Measurements from ENCODE around the gene DDA1.
"Not testable (repeated sequence)": the region's sequence is repeated elsewhere in the genome, so short reads cannot be mapped to it uniquely, and the experiment has no call there.

DDA1 gene

GRCh38 chr19:17358395-17358794, 49.0 kb downstream of the DDA1 start:
- Histone ChIP-seq H3K27ac (ENCODE audit: low read depth, low read length) (no peak overlapping the region), H3K23ac (ENCODE audit: low read length) (no peak overlapping the region), H2BK5ac (ENCODE audit: low read depth, low read length, poor library complexity) (no peak overlapping the region), H3K14ac (ENCODE audit: low read length) (no peak overlapping the region), H4K12ac (ENCODE audit: low read depth, low read length) (no peak overlapping the region), H3K9me3 (ENCODE audit: insufficient read depth, low read depth, low read length) (peaks cover 3% of the 10 kb centered on the region), H2AFZ (ENCODE audit: insufficient read depth, low read length, poor library complexity) (no peak overlapping the region), H2BK12ac (ENCODE audit: low read length) (no peak overlapping the region), H3K4me1 (ENCODE audit: control insufficient read depth in 1 of 2, insufficient read depth in 2 of 2, low read length in 2 of 2) (no peaks in the 10 kb centered on the region), H3K9ac (ENCODE audit: low read length) (no peak overlapping the region), H3K79me1 (ENCODE audit: low read length) (no peaks in the 10 kb centered on the region), H2BK120ac (ENCODE audit: insufficient read depth, low read length, poor library complexity) (no peak overlapping the region), H3K4me3 (ENCODE audit: low read depth, low read length) (no peak overlapping the region), H3K4ac (ENCODE audit: low read depth, low read length) (no peak overlapping the region), H3K18ac (ENCODE audit: low read length) (no peak overlapping the region), H3K79me2 (ENCODE audit: control insufficient read depth, insufficient read depth, low read length, poor library complexity) (no peaks in the 10 kb centered on the region), H3K27me3 (ENCODE audit: insufficient read depth, low read length) (no peaks in the 10 kb centered on the region), H3K4me2 (ENCODE audit: low read length) (no peak overlapping the region), H4K8ac (ENCODE audit: low read depth, low read length) (no peak overlapping the region), H4K91ac (ENCODE audit: low read depth, low read length) (no peak overlapping the region), H2AK5ac (ENCODE audit: low read length) (no peak overlapping the region), H3K36me3 (ENCODE audit: control insufficient read depth in 1 of 2, insufficient read depth in 2 of 2, low read length in 2 of 2) (no peaks in the 10 kb centered on the region)
- no peak for DNase-seq
- WGBS (ENCODE audit: extremely low coverage, insufficient coverage, insufficient read length), result no CpG with 5 or more reads among the region's 7 CpGs

- Histone ChIP-seq H3K4me2 (ENCODE audit: low read length) (no peak overlapping the region), H2BK120ac (ENCODE audit: insufficient read depth, low read length, poor library complexity) (no peak overlapping the region), H3K18ac (ENCODE audit: low read length) (no peak overlapping the region), H3K27me3 (ENCODE audit: insufficient read depth, low read length) (no peaks in the 10 kb centered on the region), H3K9me3 (ENCODE audit: insufficient read depth, low read depth, low read length) (peaks cover 3% of the 10 kb centered on the region), H3K36me3 (ENCODE audit: control insufficient read depth in 1 of 2, insufficient read depth in 2 of 2, low read length in 2 of 2) (no peaks in the 10 kb centered on the region), H4K8ac (ENCODE audit: low read depth, low read length) (no peak overlapping the region), H3K4me3 (ENCODE audit: low read depth, low read length) (no peak overlapping the region), H3K79me1 (ENCODE audit: low read length) (no peaks in the 10 kb centered on the region), H2BK12ac (ENCODE audit: low read length) (no peak overlapping the region), H2AFZ (ENCODE audit: insufficient read depth, low read length, poor library complexity) (no peak overlapping the region), H3K79me2 (ENCODE audit: control insufficient read depth, insufficient read depth, low read length, poor library complexity) (no peaks in the 10 kb centered on the region), H3K23ac (ENCODE audit: low read length) (no peak overlapping the region), H4K91ac (ENCODE audit: low read depth, low read length) (no peak overlapping the region), H3K14ac (ENCODE audit: low read length) (no peak overlapping the region), H2BK5ac (ENCODE audit: low read depth, low read length, poor library complexity) (no peak overlapping the region), H2AK5ac (ENCODE audit: low read length) (no peak overlapping the region), H3K4me1 (ENCODE audit: control insufficient read depth in 1 of 2, insufficient read depth in 2 of 2, low read length in 2 of 2) (no peaks in the 10 kb centered on the region), H3K9ac (ENCODE audit: low read length) (no peak overlapping the region), H3K4ac (ENCODE audit: low read depth, low read length) (no peak overlapping the region), H3K27ac (ENCODE audit: low read depth, low read length) (no peak overlapping the region), H4K12ac (ENCODE audit: low read depth, low read length) (no peak overlapping the region)
- no CpG with 5 or more reads among the region's 6 CpGs for WGBS (ENCODE audit: extremely low coverage, insufficient coverage, insufficient read length)
- no peak for DNase-seq
Observed at GRCh38 chr19:17359905-17360800, 50.8 kb downstream of the DDA1 start.

DNA sequence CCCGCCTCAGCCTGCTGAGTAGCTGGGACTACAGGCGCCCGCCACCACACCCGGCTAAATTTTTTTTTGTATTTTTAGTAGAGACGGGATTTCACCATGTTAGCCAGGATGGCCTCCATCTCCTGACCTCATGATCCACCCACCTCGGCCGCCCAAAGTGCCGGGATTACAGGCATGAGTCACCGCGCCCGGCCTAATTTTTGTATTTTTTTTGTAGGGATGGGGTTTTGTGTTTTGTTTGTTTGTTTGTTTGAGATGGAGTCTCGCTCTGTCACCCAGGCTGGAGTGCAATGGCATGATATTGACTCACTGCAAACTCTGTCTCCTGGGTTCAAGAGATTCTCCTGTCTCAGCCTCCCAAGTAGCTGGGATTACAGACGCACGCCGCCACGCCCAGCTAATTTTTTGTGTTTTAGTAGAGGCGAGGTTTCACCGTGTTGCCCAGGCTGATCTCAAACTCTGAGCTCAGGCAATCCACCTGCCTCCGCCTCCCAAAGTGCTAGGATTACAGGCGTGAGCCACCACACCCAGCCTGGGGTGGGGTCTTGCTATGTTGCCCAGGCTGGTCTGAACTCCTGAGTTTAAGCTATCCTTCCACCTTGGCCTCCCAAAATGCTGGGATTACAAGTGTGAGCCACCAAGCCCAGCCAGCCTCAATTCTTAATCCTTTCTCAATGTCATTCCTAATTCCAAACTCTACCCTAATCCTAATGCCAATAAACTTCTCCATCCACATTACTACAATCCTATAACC, 54.7 kb downstream of the DDA1 start:
- not testable (repeated sequence) for H3K9ac ChIP-seq (ENCODE audit: low read length); H4K12ac ChIP-seq (ENCODE audit: low read depth, low read length); H3K23ac ChIP-seq (ENCODE audit: low read length); H3K4ac ChIP-seq (ENCODE audit: low read depth, low read length); H3K27me3 ChIP-seq (ENCODE audit: insufficient read depth, low read length); H3K9me3 ChIP-seq (ENCODE audit: insufficient read depth, low read depth, low read length); H3K4me3 ChIP-seq (ENCODE audit: low read depth, low read length); H2AFZ ChIP-seq (ENCODE audit: insufficient read depth, low read length, poor library complexity); H3K79me1 ChIP-seq (ENCODE audit: low read length); H2BK12ac ChIP-seq (ENCODE audit: low read length); H3K79me2 ChIP-seq (ENCODE audit: control insufficient read depth, insufficient read depth, low read length, poor library complexity); H3K27ac ChIP-seq (ENCODE audit: low read depth, low read length); H3K18ac ChIP-seq (ENCODE audit: low read length); DNase-seq; H2BK120ac ChIP-seq (ENCODE audit: insufficient read depth, low read length, poor library complexity); H3K36me3 ChIP-seq (ENCODE audit: control insufficient read depth in 1 of 2, insufficient read depth in 2 of 2, low read length in 2 of 2); H2AK5ac ChIP-seq (ENCODE audit: low read length); H3K4me2 ChIP-seq (ENCODE audit: low read length); H4K8ac ChIP-seq (ENCODE audit: low read depth, low read length); H3K4me1 ChIP-seq (ENCODE audit: control insufficient read depth in 1 of 2, insufficient read depth in 2 of 2, low read length in 2 of 2); H4K91ac ChIP-seq (ENCODE audit: low read depth, low read length); H3K14ac ChIP-seq (ENCODE audit: low read length); H2BK5ac ChIP-seq (ENCODE audit: low read depth, low read length, poor library complexity)
- no CpG with 5 or more reads among the region's 20 CpGs for WGBS (ENCODE audit: extremely low coverage, insufficient coverage, insufficient read length)

DNA sequence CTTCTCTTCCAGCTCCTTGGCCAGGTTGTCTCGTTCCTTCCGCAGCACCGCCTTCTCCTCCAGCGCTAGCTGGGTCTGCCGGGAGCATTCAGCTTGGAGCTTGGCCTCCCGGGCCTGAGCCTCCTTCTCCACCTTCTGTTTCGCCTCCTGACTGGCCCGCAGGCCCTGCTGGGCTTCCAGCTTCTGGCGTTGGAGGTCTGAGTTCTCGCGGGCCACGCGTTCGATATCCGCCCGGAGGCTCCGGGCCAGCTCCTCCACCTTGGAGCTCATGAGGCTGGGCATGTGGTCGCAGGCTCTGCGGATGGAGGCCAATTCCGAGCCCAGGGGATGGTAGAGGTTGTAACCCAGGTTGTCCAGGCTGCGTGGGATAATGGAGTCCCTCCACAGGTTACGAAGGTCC, 56.0 kb downstream of the DDA1 start:
- no peak overlapping the region for H4K8ac ChIP-seq (ENCODE audit: low read depth, low read length)
- H4K12ac ChIP-seq (ENCODE audit: low read depth, low read length), result no peak overlapping the region
- DNase-seq, result no peak
- H3K79me1 ChIP-seq (ENCODE audit: low read length), result no peaks in the 10 kb centered on the region
- H3K4ac ChIP-seq (ENCODE audit: low read depth, low read length), result no peak overlapping the region
- no peak overlapping the region for H2BK5ac ChIP-seq (ENCODE audit: low read depth, low read length, poor library complexity)
- H3K79me2 ChIP-seq (ENCODE audit: control insufficient read depth, insufficient read depth, low read length, poor library complexity), result no peaks in the 10 kb centered on the region
- H3K14ac ChIP-seq (ENCODE audit: low read length), result no peak overlapping the region
- H2BK12ac ChIP-seq (ENCODE audit: low read length), result no peak overlapping the region
- no peak overlapping the region for H2AFZ ChIP-seq (ENCODE audit: insufficient read depth, low read length, poor library complexity)
- no peak overlapping the region for H3K4me3 ChIP-seq (ENCODE audit: low read depth, low read length)
- H3K27ac ChIP-seq (ENCODE audit: low read depth, low read length), result no peak overlapping the region
- no peak overlapping the region for H4K91ac ChIP-seq (ENCODE audit: low read depth, low read length)
- no peaks in the 10 kb centered on the region for H3K4me1 ChIP-seq (ENCODE audit: control insufficient read depth in 1 of 2, insufficient read depth in 2 of 2, low read length in 2 of 2)
- H2BK120ac ChIP-seq (ENCODE audit: insufficient read depth, low read length, poor library complexity), result no peak overlapping the region
- H3K9me3 ChIP-seq (ENCODE audit: insufficient read depth, low read depth, low read length), result no peaks in the 10 kb centered on the region
- no peak overlapping the region for H3K23ac ChIP-seq (ENCODE audit: low read length)
- H3K27me3 ChIP-seq (ENCODE audit: insufficient read depth, low read length), result no peaks in the 10 kb centered on the region
- no peak overlapping the region for H3K9ac ChIP-seq (ENCODE audit: low read length)
- H2AK5ac ChIP-seq (ENCODE audit: low read length), result no peak overlapping the region
- H3K4me2 ChIP-seq (ENCODE audit: low read length), result no peak overlapping the region
- H3K18ac ChIP-seq (ENCODE audit: low read length), result no peak overlapping the region
- no peaks in the 10 kb centered on the region for H3K36me3 ChIP-seq (ENCODE audit: control insufficient read depth in 1 of 2, insufficient read depth in 2 of 2, low read length in 2 of 2)
- WGBS (ENCODE audit: extremely low coverage, insufficient coverage, insufficient read length), result no CpG with 5 or more reads among the region's 22 CpGs
